H1 (cell line): ENCODE measurements around the gene CAMKMT. TPM values are rescaled to one million over a fixed set of nuclear protein-coding genes. Genes with fewer than 3 reads are reported as not detected.

Experiments used
- ASH2L ChIP-seq: fragments of 200-600, 300-600 bp; sonication (generic); IDR thresholded peaks from one replicate; pipeline ENCODE4 v1.7.1; 2017; ENCODE audit warnings: low read length
- BACH1 ChIP-seq: IDR thresholded peaks from 2 replicates; pipeline ENCODE4 v1.6.1; 2012; ENCODE audit warnings: low read length, improper control_type of control experiment
- CBX5 ChIP-seq: fragments of 300-800, 300-1000 bp; sonication (generic); IDR thresholded peaks from 2 replicates; pipeline ENCODE4 v1.7.1; 2016; ENCODE audit warnings: antibody characterized with exemption, low read length, low read depth
- MAFK ChIP-seq: IDR thresholded peaks from 2 replicates; pipeline ENCODE4 v1.6.1; 2012; ENCODE audit warnings: low read depth, mild to moderate bottlenecking, improper control_type of control experiment, low read length
- RAD21 ChIP-seq, 2 experiments: IDR thresholded peaks in 1 of 2; conservative IDR thresholded peaks in 1 of 2; 2 replicates each; pipeline ENCODE4 v1.6.1; 2011; ENCODE audit warnings: low read depth in 2 of 2, low read length in 2 of 2, improper control_type of control experiment in 1 of 2, inconsistent platforms in 1 of 2, mild to moderate bottlenecking in 1 of 2, moderate library complexity in 1 of 2
- SP4 ChIP-seq: IDR thresholded peaks from 2 replicates; pipeline ENCODE4 v1.6.1; 2012; ENCODE audit warnings: low read length, inconsistent platforms
- SRF ChIP-seq: IDR thresholded peaks from 2 replicates; pipeline ENCODE4 v1.6.1; 2011; ENCODE audit warnings: mild to moderate bottlenecking, low read depth, low read length, moderate library complexity
- TAF1 ChIP-seq: IDR thresholded peaks from 2 replicates; pipeline ENCODE4 v1.6.1; 2011; ENCODE audit warnings: mild to moderate bottlenecking, low read depth, low read length
- polyA plus RNA-seq, 7 experiments: library from polyadenylated mRNA; depleted of rRNA in 3 of 7; stranded (reverse) in 5 of 7; unstranded in 2 of 7; fragments of >200 nt in 5 of 7; fragments of 200-250 nt in 2 of 7; gene quantifications; 1 replicate in 5 of 7; 2 replicates in 1 of 7; 4 replicates in 1 of 7; pipeline versions ENCODE4 v1.2.1 to v1.2.3, GENCODE V29; 2011 to 2013; ENCODE audit warnings: missing spikeins in 2 of 7, mixed read lengths in 2 of 7
- total RNA-seq: library from RNA; stranded (reverse); fragmentation: NEBNext Ultra II Directional; extraction: Animal tissue kit (Norgen Biotek cat#: 25700); gene quantifications from 2 replicates; pipeline ENCODE4 v1.2.1, GENCODE V29; 2021
- TF ChIP-seq, protein P1 (sequence below): fragments of 300-600 bp; sonication (generic); IDR thresholded peaks from 2 replicates; pipeline ENCODE4 v1.7.1; 2012; ENCODE audit warnings: low read length, moderate library complexity, mild to moderate bottlenecking, inconsistent platforms; ENCODE audit not compliant: insufficient replicate concordance

CAMKMT gene
- total and polyA plus RNA-seq, 2 of the 8 experiments (the other 6 are each of a cell fraction or from before 2014, with no cell fraction given): 14.7 to 22.4 TPM

DNA sequence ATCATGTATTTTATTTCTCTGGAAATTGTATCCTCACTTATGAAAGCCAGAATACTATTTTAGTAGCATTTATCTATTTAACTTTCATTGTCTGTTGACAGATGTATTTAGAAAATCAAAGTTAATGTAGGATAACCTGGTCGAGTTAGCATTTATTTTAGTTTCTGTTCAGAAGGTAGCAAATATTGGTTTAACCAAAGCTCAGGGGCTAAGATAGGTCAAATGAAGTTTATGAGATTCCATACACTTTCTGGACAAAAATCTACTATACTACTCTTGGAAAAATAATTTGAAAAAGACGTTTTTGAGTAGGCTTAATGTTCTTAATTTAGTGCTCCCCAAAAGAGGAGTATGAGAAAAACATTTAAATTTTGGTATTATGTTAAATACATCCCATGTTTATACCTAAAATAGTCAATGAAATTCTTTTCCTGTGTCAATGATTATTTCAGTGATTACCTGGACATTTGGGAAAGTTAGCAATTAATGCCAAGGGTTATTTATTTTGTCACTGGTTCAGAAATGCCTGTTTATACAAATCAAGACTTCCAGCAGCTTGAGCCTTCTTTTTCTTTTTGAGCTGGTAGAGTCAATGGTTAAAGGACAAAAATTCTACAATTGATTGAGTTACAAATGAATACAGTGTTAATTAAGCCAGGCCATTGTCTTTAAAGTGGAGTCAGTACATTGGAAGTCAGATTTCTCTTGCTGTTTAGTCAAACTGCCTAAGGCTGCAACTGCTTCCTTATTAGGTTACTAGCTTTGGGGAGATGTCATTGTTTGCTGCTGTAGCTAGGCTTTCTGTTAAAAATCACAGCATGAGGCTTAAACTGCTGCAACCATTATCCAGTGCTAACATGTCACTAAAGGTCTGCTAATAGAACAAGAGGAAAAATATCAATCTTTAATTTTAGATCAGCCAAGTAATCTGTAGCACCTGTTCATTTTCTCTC, 182.3 kb downstream of the CAMKMT start (continued):
- TF ChIP-seq, protein P1, sequence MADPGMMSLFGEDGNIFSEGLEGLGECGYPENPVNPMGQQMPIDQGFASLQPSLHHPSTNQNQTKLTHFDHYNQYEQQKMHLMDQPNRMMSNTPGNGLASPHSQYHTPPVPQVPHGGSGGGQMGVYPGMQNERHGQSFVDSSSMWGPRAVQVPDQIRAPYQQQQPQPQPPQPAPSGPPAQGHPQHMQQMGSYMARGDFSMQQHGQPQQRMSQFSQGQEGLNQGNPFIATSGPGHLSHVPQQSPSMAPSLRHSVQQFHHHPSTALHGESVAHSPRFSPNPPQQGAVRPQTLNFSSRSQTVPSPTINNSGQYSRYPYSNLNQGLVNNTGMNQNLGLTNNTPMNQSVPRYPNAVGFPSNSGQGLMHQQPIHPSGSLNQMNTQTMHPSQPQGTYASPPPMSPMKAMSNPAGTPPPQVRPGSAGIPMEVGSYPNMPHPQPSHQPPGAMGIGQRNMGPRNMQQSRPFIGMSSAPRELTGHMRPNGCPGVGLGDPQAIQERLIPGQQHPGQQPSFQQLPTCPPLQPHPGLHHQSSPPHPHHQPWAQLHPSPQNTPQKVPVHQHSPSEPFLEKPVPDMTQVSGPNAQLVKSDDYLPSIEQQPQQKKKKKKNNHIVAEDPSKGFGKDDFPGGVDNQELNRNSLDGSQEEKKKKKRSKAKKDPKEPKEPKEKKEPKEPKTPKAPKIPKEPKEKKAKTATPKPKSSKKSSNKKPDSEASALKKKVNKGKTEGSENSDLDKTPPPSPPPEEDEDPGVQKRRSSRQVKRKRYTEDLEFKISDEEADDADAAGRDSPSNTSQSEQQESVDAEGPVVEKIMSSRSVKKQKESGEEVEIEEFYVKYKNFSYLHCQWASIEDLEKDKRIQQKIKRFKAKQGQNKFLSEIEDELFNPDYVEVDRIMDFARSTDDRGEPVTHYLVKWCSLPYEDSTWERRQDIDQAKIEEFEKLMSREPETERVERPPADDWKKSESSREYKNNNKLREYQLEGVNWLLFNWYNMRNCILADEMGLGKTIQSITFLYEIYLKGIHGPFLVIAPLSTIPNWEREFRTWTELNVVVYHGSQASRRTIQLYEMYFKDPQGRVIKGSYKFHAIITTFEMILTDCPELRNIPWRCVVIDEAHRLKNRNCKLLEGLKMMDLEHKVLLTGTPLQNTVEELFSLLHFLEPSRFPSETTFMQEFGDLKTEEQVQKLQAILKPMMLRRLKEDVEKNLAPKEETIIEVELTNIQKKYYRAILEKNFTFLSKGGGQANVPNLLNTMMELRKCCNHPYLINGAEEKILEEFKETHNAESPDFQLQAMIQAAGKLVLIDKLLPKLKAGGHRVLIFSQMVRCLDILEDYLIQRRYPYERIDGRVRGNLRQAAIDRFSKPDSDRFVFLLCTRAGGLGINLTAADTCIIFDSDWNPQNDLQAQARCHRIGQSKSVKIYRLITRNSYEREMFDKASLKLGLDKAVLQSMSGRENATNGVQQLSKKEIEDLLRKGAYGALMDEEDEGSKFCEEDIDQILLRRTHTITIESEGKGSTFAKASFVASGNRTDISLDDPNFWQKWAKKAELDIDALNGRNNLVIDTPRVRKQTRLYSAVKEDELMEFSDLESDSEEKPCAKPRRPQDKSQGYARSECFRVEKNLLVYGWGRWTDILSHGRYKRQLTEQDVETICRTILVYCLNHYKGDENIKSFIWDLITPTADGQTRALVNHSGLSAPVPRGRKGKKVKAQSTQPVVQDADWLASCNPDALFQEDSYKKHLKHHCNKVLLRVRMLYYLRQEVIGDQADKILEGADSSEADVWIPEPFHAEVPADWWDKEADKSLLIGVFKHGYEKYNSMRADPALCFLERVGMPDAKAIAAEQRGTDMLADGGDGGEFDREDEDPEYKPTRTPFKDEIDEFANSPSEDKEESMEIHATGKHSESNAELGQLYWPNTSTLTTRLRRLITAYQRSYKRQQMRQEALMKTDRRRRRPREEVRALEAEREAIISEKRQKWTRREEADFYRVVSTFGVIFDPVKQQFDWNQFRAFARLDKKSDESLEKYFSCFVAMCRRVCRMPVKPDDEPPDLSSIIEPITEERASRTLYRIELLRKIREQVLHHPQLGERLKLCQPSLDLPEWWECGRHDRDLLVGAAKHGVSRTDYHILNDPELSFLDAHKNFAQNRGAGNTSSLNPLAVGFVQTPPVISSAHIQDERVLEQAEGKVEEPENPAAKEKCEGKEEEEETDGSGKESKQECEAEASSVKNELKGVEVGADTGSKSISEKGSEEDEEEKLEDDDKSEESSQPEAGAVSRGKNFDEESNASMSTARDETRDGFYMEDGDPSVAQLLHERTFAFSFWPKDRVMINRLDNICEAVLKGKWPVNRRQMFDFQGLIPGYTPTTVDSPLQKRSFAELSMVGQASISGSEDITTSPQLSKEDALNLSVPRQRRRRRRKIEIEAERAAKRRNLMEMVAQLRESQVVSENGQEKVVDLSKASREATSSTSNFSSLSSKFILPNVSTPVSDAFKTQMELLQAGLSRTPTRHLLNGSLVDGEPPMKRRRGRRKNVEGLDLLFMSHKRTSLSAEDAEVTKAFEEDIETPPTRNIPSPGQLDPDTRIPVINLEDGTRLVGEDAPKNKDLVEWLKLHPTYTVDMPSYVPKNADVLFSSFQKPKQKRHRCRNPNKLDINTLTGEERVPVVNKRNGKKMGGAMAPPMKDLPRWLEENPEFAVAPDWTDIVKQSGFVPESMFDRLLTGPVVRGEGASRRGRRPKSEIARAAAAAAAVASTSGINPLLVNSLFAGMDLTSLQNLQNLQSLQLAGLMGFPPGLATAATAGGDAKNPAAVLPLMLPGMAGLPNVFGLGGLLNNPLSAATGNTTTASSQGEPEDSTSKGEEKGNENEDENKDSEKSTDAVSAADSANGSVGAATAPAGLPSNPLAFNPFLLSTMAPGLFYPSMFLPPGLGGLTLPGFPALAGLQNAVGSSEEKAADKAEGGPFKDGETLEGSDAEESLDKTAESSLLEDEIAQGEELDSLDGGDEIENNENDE: peak; percentile 89
- TF ChIP-seq RAD21 (IDR thresholded peaks at IDR 0.05 in 1 of 2, conservative IDR thresholded peaks at IDR 0.05 in 1 of 2; ENCODE audit: low read depth in 2 of 2, low read length in 2 of 2): 0 out of 4 replicates have a peak, but pooled peaks of 1 of the 2 experiments have one; percentile 4
- no peak for TF ChIP-seq SP4
- TF ChIP-seq TAF1: 0 out of 2 replicates have a peak, but pooled peaks have one; percentile 26
- peak; percentile 20 for TF ChIP-seq ASH2L
- TF ChIP-seq SRF: peak; percentile 94
- TF ChIP-seq BACH1: no peak
- TF ChIP-seq MAFK: no peak
- no peak for TF ChIP-seq CBX5
